Hematopoietic multipotent progenitor cell treated with erythropoietin and hydrocortisone succinate and interleukin-3 and kit ligand, for 15 days (in vitro differentiated cells): ENCODE data around the gene EFHD2.
"Not testable (repeated sequence)": the region's sequence is repeated elsewhere in the genome, so short reads cannot be mapped to it uniquely, and the experiment has no call there.

ENCODE experiments used
- DNase-seq: peaks from one replicate; pipeline ENCODE4 v3.0.0-alpha.2; 2015; ENCODE audit warnings: low spot score

EFHD2 gene

GRCh38 chr1:15430787-15431570 lies 21.3 kb downstream of the EFHD2 start:
- peak; percentile 67 for DNase-seq

GRCh38 chr1:15431571-15431948 lies 21.9 kb downstream of the EFHD2 start:
- no peak for DNase-seq

DNA sequence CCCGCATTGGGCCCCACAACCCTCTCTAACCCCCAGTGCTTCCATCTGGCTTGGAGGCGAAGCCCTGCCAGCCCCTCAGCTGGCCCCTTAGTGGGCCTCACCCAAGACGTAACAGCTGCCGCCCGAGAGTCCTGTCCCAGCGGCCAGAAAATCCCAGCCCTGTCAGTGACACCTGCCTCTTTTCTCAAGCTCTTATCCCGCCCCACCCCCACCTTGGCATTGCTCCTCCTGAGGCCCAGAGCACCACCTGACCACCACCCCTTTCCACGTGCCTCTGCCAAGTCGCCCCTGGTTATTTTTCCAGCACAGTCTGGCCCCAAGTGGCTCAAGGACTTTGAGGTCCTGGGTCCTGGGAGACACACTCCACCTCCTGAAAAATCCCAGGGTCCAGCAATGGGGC lies 22.6 kb downstream of the EFHD2 start:
- DNase-seq: no peak

GRCh38 chr1:15433471-15433870 lies 23.8 kb downstream of the EFHD2 start:
- DNase-seq: no peak

- not testable (repeated sequence) for DNase-seq
Observed at GRCh38 chr1:15434739-15435138, 25.1 kb downstream of the EFHD2 start.

GRCh38 chr1:15435239-15436077 lies 25.8 kb downstream of the EFHD2 start:
- DNase-seq: no peak

DNA sequence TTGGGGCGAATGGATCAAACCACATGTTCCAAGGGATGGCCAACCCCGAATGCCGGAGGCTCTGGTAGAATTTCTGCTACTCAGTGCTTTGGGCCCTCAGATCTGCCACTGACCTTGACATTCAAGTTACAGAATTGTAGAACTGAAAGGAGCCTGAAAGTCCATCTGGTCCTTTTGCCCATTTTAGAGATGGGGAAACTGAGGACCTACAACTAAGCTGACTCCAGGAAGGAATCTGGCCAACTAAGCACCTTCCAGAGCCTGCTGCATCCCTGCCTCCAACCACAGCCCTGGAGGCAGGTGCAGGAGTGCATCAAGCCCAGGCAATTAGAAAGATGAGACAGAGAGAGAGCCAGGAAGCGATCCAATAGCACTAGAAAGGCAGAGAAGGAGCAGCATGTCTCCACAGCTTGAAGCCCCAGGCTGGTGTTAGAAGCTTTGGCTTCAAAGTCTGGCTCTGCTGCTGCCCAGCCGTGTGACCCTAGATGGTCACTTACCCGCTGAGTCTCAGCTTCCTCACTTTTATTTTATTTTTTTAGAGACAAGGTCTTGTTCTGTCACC lies 27.3 kb downstream of the EFHD2 start:
- no peak for DNase-seq

- no peak for DNase-seq
Observed at GRCh38 chr1:15439325-15439724, 29.6 kb downstream of the EFHD2 start.

DNA sequence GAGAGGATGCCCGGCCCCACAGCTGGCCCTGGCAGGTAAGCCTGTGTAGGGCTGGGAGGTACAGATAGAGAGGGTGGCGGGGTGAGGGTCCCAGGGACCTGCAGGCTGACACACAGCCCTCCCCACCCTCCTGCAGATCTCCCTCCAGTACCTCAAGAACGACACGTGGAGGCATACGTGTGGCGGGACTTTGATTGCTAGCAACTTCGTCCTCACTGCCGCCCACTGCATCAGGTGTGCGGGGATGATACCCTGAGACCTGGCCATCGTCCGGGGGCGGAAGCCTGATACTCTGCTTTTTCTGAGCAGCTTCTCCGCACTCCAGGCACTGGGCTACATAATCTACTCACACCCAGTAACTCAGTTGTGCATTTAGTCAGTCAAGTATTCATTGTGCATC lies 30.7 kb downstream of the EFHD2 start:
- DNase-seq: no peak

DNA sequence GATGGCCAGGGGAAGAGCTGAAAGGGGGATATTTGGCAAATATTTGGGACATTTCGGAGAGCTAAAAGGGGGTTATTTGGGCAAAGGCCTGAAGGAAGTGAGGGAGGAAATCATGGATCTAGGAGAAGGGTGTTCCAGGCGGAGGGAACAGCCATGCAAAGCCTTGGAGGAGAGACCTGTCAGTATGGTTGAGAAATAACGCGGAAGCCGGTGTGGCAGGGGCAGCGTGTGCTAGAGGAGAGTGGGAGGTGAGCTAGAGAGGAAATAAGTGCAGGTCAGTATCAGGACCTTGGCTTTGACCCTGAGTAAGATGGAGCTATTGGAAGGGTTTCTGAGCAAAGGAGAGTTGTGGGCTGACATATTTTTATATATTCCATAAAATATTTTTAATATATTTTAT lies 31.6 kb downstream of the EFHD2 start:
- DNase-seq: no peak

- no peak for DNase-seq
Observed at GRCh38 chr1:15442119-15442518, 32.4 kb downstream of the EFHD2 start.

GRCh38 chr1:15442759-15443158 lies 33.1 kb downstream of the EFHD2 start:
- no peak for DNase-seq

- DNase-seq: no peak
Observed at GRCh38 chr1:15443281-15443680, 33.6 kb downstream of the EFHD2 start.

- no peak for DNase-seq
Observed at GRCh38 chr1:15444468-15445389, 35.0 kb downstream of the EFHD2 start.

DNA sequence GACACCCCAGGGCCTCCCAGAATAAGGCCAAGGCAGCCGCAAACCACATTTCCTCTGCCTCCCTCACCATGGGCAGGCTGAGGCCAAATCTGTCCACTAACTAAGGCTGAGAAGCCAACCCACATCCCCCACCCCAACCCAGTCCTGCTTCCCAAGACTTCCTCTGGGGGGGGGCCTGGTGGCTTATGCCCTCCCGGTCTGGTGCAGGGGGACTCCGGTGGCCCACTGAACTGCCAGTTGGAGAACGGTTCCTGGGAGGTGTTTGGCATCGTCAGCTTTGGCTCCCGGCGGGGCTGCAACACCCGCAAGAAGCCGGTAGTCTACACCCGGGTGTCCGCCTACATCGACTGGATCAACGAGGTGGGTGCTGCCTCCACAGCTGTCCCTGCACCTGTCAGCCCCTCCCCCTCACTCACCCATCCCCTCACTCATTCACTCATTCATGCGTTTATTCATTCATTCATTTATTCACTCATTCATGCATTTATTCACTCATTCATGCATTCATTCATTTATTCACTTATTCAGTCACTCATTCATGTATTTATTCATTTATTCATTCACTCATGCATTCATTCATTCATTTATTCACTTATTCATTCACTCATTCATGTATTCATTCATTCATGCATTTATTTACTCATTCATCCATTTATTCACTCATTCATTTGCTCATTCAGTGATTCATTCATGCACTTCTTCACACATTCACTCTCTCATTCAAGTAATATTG lies 35.9 kb downstream of the EFHD2 start:
- no peak for DNase-seq

DNA sequence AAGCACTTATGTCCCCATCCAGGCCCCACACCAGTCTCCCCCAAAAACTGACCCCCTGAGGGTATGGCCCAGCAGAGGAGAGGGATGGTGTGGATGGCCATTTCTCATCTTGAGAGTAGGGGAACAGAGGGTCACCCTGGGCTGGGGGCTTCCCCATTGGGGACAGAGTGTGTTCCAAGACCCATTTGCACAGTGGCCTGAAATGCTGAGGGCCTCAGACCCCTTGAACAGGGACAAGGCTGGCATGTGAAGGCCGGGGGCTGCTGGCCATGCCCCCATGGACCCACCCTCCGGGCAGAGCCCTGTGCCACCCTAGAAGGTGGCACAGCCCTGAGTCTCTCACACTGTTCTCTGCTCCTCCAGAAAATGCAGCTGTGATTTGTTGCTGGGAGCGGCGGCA lies 36.5 kb downstream of the EFHD2 start:
- DNase-seq: no peak

- DNase-seq: no peak
Observed at GRCh38 chr1:15448877-15449462, 39.3 kb downstream of the EFHD2 start.

DNA sequence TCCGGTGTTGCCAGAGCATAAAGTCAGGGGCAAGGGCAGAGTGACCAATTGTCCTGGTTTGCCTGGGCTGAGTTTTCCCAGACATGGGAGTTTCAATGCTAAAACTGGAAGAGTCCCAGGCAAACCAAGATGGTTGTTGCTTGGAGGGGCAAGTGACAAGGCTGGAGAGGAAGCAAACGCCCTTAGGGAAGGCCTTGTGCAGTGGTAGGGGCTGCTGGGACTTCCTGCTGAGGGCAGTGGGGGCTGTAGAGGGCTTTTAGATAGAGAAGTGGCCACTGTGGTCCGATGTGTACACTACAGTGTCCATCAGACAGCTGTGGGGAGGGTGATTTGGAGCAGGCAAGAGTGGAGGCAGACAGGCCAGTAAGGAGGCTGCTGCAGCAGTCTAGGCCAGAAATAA lies 39.9 kb downstream of the EFHD2 start:
- DNase-seq: no peak

DNA sequence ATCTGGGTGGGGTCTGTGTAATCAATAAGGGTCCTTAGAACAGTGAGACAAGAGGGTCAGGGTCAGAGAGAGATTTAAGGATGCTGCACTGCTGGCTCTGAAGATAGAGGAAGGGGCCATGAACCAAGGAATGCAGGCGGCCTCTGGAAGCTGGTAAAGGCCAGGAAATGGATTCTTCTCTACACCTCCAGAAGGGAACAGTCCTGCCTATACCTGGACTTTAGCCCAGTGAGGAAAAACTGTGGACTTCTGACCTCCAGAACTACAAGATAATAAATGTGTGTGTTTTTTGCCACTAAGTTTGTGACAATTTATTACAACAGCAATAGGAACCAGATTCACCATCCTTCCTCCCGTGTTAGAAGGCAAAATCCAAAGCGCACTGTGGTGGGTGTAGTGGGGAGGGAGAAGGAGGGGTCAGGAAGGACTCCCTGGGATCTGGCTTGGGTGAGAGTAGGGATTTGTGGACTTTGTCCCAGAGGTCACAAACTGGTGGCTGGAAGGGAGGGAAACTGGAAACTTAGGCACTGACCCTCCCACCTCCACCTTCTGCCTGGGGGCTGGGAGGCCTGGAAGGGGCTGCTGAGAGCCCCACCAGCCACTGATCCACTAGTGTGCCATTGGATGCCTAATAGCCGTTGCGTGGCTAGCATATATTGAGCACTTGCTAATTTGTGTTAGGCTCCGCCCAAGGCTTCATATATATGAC lies 41.5 kb downstream of the EFHD2 start:
- no peak for DNase-seq

GRCh38 chr1:15452216-15452615 lies 42.5 kb downstream of the EFHD2 start:
- DNase-seq: no peak
